ENCODE measurements around the gene POU2AF1.

DNA sequence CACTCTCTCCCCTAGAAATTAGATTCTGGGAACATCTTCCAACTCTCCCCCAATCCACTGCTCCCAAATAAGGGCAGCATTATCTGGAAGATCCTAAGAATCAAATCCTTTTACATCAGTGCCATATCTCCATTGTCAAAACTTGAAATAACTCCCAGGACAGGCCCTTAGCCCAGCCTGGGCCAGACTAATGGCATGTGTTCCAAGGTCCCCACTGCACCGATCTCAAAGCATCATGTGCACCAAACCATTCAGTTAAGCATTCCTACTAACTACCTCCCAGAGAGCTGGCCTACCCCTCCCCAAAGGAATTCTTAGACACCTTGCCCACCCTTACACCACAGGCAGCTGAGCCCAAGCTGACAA is 44.2 kb upstream of the POU2AF1 start:
- TF ChIP-seq RAD21 (conservative IDR thresholded peaks at IDR 0.05 in 1 of 2, IDR thresholded peaks at IDR 0.05 in 1 of 2), result no peak
- no peak for TF ChIP-seq FOXS1 (CRISPR knock-in tag; IDR thresholded peaks at IDR 0.05)
- no peak for TF ChIP-seq POLR2AphosphoS2 (conservative IDR thresholded peaks at IDR 0.05; ENCODE audit: low read length)
- TF ChIP-seq, protein P1, sequence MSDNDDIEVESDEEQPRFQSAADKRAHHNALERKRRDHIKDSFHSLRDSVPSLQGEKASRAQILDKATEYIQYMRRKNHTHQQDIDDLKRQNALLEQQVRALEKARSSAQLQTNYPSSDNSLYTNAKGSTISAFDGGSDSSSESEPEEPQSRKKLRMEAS (IDR thresholded peaks at IDR 0.05), result no peak
- TF ChIP-seq SMC3 (IDR thresholded peaks at IDR 0.05), result no peak
- TF ChIP-seq, protein P2, sequence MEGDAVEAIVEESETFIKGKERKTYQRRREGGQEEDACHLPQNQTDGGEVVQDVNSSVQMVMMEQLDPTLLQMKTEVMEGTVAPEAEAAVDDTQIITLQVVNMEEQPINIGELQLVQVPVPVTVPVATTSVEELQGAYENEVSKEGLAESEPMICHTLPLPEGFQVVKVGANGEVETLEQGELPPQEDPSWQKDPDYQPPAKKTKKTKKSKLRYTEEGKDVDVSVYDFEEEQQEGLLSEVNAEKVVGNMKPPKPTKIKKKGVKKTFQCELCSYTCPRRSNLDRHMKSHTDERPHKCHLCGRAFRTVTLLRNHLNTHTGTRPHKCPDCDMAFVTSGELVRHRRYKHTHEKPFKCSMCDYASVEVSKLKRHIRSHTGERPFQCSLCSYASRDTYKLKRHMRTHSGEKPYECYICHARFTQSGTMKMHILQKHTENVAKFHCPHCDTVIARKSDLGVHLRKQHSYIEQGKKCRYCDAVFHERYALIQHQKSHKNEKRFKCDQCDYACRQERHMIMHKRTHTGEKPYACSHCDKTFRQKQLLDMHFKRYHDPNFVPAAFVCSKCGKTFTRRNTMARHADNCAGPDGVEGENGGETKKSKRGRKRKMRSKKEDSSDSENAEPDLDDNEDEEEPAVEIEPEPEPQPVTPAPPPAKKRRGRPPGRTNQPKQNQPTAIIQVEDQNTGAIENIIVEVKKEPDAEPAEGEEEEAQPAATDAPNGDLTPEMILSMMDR (IDR thresholded peaks at IDR 0.05), result no peak
- TF ChIP-seq, protein P3, sequence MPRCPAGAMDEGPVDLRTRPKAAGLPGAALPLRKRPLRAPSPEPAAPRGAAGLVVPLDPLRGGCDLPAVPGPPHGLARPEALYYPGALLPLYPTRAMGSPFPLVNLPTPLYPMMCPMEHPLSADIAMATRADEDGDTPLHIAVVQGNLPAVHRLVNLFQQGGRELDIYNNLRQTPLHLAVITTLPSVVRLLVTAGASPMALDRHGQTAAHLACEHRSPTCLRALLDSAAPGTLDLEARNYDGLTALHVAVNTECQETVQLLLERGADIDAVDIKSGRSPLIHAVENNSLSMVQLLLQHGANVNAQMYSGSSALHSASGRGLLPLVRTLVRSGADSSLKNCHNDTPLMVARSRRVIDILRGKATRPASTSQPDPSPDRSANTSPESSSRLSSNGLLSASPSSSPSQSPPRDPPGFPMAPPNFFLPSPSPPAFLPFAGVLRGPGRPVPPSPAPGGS (IDR thresholded peaks at IDR 0.05), result no peak
- TF ChIP-seq RCOR1 (IDR thresholded peaks at IDR 0.05; ENCODE audit: low read depth, low read length), result no peak
- TF ChIP-seq HDAC2 (IDR thresholded peaks at IDR 0.05), result no peak
- no peak for TF ChIP-seq EP300 (IDR thresholded peaks at IDR 0.05)
